ENCODE results near the gene RAB18. TPM values are rescaled to one million over a fixed set of nuclear protein-coding genes. Genes with fewer than 3 reads are reported as not detected.

RAB18 gene
- total and polyA plus RNA-seq, 9 of the 15 experiments (the other 6 are each of a cell fraction or from before 2014, with no cell fraction given), result 10.5 to 46.3 (median 32.5) TPM

DNA sequence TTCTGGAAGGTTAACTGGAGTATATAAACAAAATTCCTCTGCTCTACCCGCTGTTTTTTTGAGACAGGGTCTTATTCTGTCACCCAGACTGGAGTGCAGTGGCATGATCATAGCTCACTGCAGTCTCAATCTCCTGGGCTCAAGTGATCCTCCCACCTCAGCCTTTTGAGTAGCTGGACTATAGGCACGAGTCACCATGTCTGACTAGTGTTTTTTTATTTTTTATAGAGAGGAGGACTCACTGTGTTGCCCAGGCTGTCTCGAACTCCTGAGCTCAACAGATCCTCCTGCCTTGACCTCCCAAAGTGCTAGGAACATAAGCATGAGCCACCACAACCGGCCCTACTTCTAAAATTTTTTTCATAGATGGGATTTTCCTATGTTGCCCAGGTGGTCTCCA, 2.2 kb downstream of the RAB18 start (continued):
- TF ChIP-seq CREBBP (IDR thresholded peaks at IDR 0.05; ENCODE audit: low read depth, low read length) (no peak), TCF7 (IDR thresholded peaks at IDR 0.05; ENCODE audit: borderline replicate concordance) (no peak), TARDBP (IDR thresholded peaks at IDR 0.05) (no peak), ELF1 (tag; IDR thresholded peaks at IDR 0.05) (no peak), MTA2 (IDR thresholded peaks at IDR 0.05; ENCODE audit: low read depth) (no peak), ZNF507 (tag; conservative IDR thresholded peaks at IDR 0.05) (no peak), PTBP1 (IDR thresholded peaks at IDR 0.05; ENCODE audit: low read depth, low read length) (no peak), GTF2F1 (IDR thresholded peaks at IDR 0.05; ENCODE audit: low read depth, low read length) (no peak), HNRNPL (IDR thresholded peaks at IDR 0.05; ENCODE audit: low read depth, low read length) (no peak)
- TF ChIP-seq, protein P1, sequence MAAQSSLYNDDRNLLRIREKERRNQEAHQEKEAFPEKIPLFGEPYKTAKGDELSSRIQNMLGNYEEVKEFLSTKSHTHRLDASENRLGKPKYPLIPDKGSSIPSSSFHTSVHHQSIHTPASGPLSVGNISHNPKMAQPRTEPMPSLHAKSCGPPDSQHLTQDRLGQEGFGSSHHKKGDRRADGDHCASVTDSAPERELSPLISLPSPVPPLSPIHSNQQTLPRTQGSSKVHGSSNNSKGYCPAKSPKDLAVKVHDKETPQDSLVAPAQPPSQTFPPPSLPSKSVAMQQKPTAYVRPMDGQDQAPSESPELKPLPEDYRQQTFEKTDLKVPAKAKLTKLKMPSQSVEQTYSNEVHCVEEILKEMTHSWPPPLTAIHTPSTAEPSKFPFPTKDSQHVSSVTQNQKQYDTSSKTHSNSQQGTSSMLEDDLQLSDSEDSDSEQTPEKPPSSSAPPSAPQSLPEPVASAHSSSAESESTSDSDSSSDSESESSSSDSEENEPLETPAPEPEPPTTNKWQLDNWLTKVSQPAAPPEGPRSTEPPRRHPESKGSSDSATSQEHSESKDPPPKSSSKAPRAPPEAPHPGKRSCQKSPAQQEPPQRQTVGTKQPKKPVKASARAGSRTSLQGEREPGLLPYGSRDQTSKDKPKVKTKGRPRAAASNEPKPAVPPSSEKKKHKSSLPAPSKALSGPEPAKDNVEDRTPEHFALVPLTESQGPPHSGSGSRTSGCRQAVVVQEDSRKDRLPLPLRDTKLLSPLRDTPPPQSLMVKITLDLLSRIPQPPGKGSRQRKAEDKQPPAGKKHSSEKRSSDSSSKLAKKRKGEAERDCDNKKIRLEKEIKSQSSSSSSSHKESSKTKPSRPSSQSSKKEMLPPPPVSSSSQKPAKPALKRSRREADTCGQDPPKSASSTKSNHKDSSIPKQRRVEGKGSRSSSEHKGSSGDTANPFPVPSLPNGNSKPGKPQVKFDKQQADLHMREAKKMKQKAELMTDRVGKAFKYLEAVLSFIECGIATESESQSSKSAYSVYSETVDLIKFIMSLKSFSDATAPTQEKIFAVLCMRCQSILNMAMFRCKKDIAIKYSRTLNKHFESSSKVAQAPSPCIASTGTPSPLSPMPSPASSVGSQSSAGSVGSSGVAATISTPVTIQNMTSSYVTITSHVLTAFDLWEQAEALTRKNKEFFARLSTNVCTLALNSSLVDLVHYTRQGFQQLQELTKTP (IDR thresholded peaks at IDR 0.05; ENCODE audit: low read depth in 1 of 2, partially characterized antibody in 2 of 2), result no peak

Data from K562 (cell line).